NB4 (cell line): ENCODE results near the gene PAK5.

Experiments used
- DNase-seq: peaks from one replicate; pipeline ENCODE4 v3.0.0; 2010; ENCODE audit warnings: low read depth
- H3K4me3 ChIP-seq: one replicate; pipeline ENCODE4 v1.5.1; 2011; ENCODE audit warnings: mild to moderate bottlenecking, low read depth, low read length, moderate library complexity
- CTCF ChIP-seq: IDR thresholded peaks from one replicate; pipeline ENCODE4 v1.5.1; 2012; ENCODE audit warnings: low read depth, low read length
- MAX ChIP-seq: IDR thresholded peaks from 2 replicates; pipeline ENCODE4 v1.6.1; 2011; ENCODE audit warnings: low read depth, low read length
- MYC ChIP-seq: IDR thresholded peaks from 2 replicates; pipeline ENCODE4 v1.6.1; 2011; ENCODE audit warnings: low read depth, low read length
- POLR2A ChIP-seq: IDR thresholded peaks from 2 replicates; pipeline ENCODE4 v1.6.1; 2011; ENCODE audit warnings: mild to moderate bottlenecking; ENCODE audit not compliant: insufficient read length; ENCODE audit errors: extremely low read depth

The PAK5 gene

DNA sequence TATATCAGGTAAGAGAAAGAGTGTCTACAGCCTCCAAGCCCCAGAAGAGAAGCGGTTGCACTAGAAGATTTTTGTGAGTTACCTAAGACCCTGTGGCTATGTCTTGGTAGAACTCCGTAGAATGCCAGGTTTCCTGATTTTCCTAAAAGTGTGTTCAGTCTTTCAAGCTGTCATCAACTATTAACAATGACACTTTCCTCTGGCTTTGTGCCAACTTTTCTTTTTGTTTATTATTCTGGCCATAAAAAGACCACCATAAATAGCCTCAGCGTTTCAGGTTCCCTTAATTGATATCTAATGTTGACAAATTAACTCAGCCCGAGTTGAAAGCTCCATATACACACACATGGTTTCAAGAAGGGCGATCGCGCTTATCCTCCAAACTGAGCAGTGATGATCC is 1.2 kb downstream of the PAK5 start:
- no peak for TF ChIP-seq CTCF
- TF ChIP-seq POLR2A = no peak
- no peak for TF ChIP-seq MAX
- no peak for TF ChIP-seq MYC
- DNase-seq = no peak

GRCh38 chr20:9835302-9835701 is 3.6 kb downstream of the PAK5 start:
- no peak overlapping the region for H3K4me3 ChIP-seq
- no peak for DNase-seq
- no peak for TF ChIP-seq CTCF

More for the DNA sequence above, 1.2 kb downstream of the PAK5 start:
- no peak overlapping the region for H3K4me3 ChIP-seq

DNA sequence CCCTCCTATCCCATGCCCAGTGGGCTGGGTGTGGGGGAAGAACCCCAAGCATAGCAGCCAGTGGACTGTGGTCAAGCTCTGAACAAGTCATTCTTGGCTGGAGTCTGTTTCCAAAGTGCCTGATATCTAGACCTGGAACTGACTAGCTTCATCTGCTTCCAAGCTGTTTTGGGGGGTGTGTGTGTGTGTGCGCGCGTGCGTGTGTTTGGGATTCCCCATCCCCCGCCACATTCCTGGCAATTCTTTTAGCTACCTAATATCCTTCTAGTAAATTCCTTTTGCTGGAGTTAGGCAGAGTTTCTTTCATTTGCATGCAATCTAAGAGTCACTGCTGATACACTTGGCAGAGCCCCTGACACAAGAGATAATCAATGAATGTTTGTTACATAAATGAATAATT is 7.8 kb downstream of the PAK5 start:
- DNase-seq = no peak
- no peak for TF ChIP-seq MYC
- TF ChIP-seq CTCF = no peak
- TF ChIP-seq MAX = no peak
- no peak for TF ChIP-seq POLR2A
- no peak overlapping the region for H3K4me3 ChIP-seq

DNA sequence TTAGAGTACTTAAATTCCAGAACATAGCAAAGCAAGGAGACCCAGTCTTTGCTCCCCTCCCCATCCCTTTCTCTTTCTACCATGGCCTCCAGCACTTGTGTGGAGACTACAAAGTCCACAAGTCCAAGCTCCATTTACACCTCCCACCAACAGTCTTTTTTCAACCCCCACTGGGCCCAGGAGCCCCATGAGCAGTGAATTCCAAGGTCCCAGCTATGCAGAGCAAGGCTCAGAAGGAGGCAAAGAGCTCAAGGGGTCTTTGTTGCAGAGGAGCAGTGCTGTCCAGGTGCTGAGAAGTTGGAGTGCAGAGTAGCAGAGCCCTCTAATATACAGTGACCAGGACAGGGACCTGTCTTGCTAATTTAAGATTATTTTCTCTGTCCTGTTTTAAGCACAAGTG is 9.0 kb downstream of the PAK5 start:
- DNase-seq = no peak
- TF ChIP-seq MAX (no peak), MYC (no peak), POLR2A (no peak), CTCF (no peak)
- no peak overlapping the region for H3K4me3 ChIP-seq

GRCh38 chr20:9817654-9818053 is 21.2 kb downstream of the PAK5 start:
- no peak overlapping the region for H3K4me3 ChIP-seq
- no peak for DNase-seq
- TF ChIP-seq POLR2A (no peak), MAX (no peak), CTCF (no peak), MYC (no peak)

GRCh38 chr20:9815632-9816031 is 23.2 kb downstream of the PAK5 start:
- no peak overlapping the region for H3K4me3 ChIP-seq
- TF ChIP-seq MYC (no peak), CTCF (no peak), POLR2A (no peak), MAX (no peak)
- DNase-seq = no peak
